Brain microvascular endothelial cell (primary cell): ENCODE measurements around the gene XPNPEP2.

Source experiments
- DNase-seq: peaks from one replicate; pipeline ENCODE4 v3.0.0-alpha.2; 2020
- H3K27ac ChIP-seq: fragments of 250-450 bp; sonication (Bioruptor Pico); 2 replicates; pipeline ENCODE4 v1.5.1; 2020; ENCODE audit warnings: mild to moderate bottlenecking, moderate library complexity
- H3K27me3 ChIP-seq: fragments of 250-450 bp; sonication (Bioruptor Pico); replicated peaks from 2 replicates; pipeline ENCODE4 v1.5.1; 2020; ENCODE audit warnings: mild to moderate bottlenecking
- H3K36me3 ChIP-seq: fragments of 250-450 bp; sonication (Bioruptor Pico); replicated peaks from 2 replicates; pipeline ENCODE4 v1.5.1; 2020; ENCODE audit warnings: mild to moderate bottlenecking
- H3K4me3 ChIP-seq: 2 replicates; pipeline ENCODE4 v1.5.1; 2011; ENCODE audit warnings: low read depth, mild to moderate bottlenecking, control low read depth, low read length, moderate library complexity
- in situ Hi-C: cut with HindIII; loops from 2 replicates; pipeline ENCODE4 v1.10.0; 2017; ENCODE audit warnings: low sequenced_read_pairs, low pct_ligation_motif_present
- TF ChIP-seq, protein P1 (sequence below): IDR thresholded peaks from 2 replicates; pipeline ENCODE4 v1.5.1; 2011; ENCODE audit warnings: low read depth, mild to moderate bottlenecking, moderate library complexity, low read length, control low read depth, inconsistent platforms; ENCODE audit errors: missing control alignments

The XPNPEP2 gene

DNA sequence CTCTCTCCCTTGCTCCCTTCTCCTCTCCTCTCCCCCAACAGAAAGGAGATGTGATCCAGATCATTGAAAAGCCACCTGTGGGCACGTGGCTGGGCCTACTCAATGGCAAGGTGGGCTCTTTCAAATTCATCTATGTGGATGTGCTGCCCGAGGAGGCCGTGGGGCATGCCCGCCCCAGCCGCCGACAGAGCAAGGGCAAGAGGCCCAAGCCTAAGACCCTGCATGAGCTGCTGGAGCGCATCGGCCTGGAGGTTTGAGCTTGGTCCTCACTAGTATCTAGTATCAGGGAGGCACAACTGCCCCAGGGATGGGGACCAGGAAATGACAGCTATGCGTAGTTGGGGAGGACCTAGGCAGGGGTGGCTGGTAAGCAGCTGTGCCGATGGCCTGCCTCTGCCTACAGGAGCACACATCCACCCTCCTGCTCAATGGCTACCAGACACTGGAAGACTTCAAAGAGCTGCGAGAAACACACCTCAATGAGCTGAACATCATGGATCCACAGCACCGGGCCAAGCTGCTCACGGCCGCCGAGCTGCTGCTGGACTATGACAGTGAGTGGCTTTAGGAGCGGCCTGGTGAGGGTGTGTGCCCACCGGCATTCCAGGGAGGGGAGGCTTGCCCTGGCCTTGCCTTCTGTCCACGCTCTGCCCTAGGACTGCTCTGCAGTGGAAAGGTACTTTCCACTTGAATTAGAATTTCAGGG is 54.0 kb downstream of the XPNPEP2 start:
- TF ChIP-seq, protein P1, sequence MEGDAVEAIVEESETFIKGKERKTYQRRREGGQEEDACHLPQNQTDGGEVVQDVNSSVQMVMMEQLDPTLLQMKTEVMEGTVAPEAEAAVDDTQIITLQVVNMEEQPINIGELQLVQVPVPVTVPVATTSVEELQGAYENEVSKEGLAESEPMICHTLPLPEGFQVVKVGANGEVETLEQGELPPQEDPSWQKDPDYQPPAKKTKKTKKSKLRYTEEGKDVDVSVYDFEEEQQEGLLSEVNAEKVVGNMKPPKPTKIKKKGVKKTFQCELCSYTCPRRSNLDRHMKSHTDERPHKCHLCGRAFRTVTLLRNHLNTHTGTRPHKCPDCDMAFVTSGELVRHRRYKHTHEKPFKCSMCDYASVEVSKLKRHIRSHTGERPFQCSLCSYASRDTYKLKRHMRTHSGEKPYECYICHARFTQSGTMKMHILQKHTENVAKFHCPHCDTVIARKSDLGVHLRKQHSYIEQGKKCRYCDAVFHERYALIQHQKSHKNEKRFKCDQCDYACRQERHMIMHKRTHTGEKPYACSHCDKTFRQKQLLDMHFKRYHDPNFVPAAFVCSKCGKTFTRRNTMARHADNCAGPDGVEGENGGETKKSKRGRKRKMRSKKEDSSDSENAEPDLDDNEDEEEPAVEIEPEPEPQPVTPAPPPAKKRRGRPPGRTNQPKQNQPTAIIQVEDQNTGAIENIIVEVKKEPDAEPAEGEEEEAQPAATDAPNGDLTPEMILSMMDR, result no peak
- in situ Hi-C loops, result no loop called here
- DNase-seq, result no peak
- Histone ChIP-seq H3K36me3 (no peaks in the 10 kb centered on the region), H3K27me3 (no peaks in the 10 kb centered on the region), H3K27ac (no peak overlapping the region), H3K4me3 (no peak overlapping the region)

DNA sequence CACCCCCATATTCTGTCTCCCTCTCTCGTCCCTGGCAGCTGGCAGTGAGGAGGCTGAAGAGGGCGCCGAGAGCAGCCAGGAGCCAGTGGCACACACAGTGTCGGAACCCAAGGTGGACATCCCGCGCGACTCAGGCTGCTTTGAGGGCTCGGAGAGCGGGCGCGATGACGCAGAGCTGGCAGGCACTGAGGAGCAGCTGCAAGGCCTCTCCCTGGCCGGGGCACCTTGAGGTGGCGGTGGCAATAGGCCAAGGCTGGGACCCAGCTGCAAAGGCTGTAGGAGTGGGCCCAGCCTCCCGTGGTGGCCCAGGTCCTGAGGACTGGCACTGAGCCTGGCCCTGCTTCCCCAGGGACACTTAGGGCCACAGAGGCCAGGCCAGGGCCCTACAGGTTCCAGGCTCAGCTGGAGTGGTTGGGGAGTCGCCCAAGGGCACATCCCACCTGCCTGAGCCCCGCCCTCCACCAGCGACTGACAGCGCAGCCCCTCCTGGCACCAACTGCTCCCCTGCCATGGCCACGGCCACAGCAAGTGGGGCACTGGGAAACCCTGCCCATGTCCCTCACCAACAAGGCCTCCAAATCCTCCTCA is 54.9 kb downstream of the XPNPEP2 start:
- H3K27me3 ChIP-seq, result no peaks in the 10 kb centered on the region
- DNase-seq, result no peak
- no peak overlapping the region for H3K4me3 ChIP-seq
- in situ Hi-C loops, result no loop called here
- TF ChIP-seq, protein P1, result no peak
- H3K27ac ChIP-seq, result no peak overlapping the region
- no peaks in the 10 kb centered on the region for H3K36me3 ChIP-seq

DNA sequence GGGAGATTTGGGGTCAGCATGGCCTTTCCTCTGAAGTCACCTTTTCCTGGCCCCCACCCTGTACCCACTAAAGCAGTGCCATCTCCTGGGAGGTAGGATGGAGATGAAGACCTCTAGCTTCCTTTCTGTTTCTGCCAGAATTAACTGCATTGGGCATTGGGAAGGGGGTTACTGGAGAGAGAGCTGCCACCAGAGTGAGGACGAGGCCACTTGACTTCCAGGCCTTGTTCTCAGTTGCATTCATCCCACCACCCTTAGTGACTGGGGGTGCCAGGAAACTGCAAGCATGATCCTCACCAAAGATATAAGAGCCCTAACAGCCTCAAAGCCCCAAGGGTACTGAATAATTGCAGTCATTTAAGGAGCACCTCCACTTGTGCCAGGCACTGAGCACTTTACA is 56.8 kb downstream of the XPNPEP2 start:
- no peak for DNase-seq
- no peaks in the 10 kb centered on the region for H3K36me3 ChIP-seq
- H3K4me3 ChIP-seq, result no peak overlapping the region
- in situ Hi-C loops, result no loop called here
- TF ChIP-seq, protein P1, result no peak
- no peaks in the 10 kb centered on the region for H3K27me3 ChIP-seq
- no peak overlapping the region for H3K27ac ChIP-seq

DNA sequence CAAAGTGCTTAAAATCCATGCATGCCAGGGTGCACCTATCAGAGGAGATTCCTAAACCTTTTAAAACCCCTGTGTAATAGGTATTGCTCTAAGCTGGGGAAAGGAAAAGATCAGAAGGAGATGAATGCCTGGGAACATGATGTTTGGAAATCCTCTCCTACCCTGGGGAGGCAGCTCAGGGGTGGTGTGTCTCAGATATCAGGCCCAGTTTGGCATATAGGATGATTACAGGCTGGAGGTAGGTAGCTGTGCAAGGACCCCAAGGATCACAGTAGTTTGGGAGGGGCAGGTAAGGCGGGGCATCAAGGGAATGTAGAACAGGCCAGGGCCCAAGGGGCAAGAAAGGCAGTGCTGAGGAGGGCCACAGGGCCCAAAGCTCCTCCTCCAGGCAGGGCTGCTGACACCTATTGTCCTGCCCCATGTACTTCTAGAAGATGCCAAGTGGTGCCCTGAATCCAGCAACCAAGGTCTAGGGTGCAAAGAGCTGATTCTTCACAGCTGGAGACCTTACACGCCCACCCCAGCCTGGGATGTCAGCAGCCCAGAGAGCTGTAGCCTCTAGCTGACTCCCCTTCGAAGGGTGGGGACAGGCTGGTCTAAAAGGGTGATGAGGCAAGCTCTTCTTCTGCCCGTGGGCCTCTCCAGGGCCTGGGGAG is 58.6 kb downstream of the XPNPEP2 start:
- Histone ChIP-seq H3K36me3 (no peaks in the 10 kb centered on the region), H3K27ac (no peak overlapping the region), H3K4me3 (no peak overlapping the region), H3K27me3 (no peaks in the 10 kb centered on the region)
- TF ChIP-seq, protein P1, result no peak
- in situ Hi-C loops, result no loop called here
- no peak for DNase-seq

DNA sequence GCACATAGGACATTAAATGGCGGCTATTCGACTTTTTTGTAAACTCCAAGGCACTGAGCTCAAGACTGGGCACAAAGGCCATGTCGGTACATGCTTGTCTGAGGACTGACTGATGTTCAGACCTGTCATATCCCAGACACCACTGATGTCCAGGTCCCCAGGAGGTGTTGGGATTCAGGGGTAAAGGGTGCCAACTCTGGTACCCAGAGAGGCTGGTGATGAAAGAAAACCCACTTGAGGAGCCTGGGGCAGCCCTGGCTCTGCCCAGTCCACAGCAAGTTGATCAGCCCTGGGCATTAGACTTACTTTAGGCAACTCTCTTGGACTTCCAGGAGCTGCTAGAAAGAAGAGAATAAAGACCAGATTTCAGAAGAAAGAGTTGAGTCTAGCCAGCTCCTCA is 59.7 kb downstream of the XPNPEP2 start:
- Histone ChIP-seq H3K4me3 (no peak overlapping the region), H3K27me3 (no peaks in the 10 kb centered on the region), H3K27ac (no peak overlapping the region), H3K36me3 (no peaks in the 10 kb centered on the region)
- TF ChIP-seq, protein P1, result no peak
- in situ Hi-C loops, result no loop called here
- DNase-seq, result no peak
